ENCODE measurements around the gene BORCS5.

The BORCS5 gene

DNA sequence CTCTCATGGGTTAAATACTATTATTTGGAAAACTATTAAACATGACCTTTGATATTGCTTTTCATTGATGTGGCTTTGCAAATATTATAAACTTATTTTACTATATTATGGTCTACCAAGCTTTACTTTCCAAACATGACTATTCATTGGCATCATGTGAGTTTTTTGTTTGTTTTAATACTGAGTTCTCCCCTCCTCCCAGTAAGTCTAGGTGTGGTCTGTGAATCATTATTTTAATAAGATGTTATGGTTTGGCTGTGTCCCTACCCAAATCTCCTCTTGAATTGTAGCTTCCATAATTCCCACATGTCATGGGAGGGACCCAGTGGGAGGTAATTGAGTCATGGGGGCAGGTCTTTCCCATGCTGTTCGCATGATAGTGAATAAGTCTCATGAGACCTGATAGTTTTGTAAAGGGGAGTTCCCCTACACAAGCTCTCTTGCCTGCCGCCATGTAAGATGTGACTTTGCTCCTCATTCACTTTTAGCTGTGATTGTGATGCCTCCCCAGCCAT, 80.0 kb downstream of the BORCS5 start:
- DNase-seq (ENCODE audit: low read depth) = peak; percentile 52

DNA sequence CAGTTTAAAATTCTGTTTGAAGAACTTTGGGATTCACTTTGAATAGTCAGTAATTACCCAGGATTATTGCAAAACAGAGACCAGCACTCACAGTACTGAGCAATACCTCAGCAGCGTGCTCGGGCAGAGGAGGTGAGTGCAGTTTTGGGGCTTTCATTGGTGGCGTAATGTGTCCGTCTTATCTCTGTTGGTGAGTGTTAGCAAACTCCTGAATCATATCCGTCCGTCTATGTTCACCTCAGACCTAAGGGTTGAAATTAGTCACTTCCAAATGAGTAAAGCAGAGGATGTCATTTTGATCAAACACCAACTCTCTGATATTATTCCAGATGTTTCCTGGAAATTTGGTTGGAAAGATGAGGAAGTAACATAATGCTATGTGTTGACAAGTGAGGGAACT, 82.8 kb downstream of the BORCS5 start:
- DNase-seq (ENCODE audit: low read depth) = no peak

GRCh38 chr12:12440784-12441428, 84.0 kb downstream of the BORCS5 start:
- DNase-seq (ENCODE audit: low read depth) = no peak

DNA sequence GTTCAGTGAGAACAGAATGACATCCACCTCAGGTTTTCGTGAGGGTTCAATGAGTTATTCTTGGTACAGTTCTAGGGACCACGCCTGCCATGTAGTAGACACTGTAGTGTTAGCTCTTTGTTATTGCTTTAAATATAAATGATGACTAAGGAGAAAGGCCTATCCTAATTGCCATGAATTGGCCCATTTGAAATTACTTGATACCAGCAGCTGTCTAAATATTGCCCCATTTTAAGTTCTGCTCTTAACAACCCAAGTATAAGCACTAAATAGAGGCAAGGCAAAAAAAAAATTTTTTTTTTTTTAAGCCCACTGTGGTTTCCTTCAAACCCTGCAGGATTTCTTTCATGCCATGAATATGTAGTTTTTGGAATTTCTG, 84.5 kb downstream of the BORCS5 start:
- no peak for DNase-seq (ENCODE audit: low read depth)

DNA sequence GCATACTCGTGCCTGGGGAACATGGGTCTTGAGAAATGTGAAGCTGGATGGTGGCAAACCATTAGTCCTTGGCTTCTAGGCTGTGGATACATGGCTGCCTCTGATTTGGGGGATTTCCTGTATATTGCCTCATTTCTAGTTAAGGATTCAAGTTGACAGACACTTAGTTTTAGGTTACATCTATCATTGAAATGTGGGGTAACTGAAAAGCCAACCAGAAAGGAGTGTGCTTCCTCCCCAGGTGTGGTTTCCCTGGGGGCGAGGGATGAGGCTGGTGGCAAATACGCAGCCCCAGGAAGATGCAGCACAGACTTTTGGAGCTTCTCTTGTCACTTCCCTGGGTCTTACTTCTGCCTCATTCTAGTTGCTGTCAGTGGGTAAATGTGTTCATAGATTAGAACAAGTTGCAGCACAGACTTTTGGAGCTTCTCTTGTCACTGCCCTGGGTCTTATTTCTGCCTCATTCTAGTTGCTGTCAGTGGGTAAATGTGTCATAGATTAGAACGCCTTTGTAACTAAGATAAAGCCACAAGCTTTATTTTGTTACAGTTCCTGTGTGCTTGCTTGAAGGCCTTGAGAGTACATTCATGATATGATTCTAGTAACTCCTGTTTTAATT, 85.1 kb downstream of the BORCS5 start:
- DNase-seq (ENCODE audit: low read depth) = no peak

DNA sequence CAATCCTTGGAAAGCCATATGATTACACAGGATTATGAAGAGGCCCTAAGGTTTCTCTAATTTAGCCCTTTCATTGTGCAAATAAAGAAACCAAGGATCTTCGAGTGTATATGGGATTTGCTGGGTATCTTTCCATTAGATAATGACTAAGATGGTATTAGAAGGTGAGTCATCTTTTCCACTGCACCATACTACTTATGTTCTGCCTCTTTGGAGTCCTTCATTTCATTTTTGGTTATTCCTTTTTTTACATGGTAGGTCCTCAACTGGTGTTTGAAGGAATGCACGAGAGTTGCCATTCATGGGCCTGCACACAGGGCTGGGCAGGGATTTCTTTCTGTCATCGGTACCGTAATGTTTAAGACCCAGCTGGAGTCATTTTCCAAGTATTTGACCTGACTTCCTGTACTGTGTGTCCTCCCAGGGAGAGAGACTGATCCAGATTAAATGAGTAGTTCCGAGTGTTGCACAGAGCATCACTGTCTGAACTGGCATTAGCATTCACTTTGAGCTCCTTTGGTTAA, 85.7 kb downstream of the BORCS5 start:
- peak; percentile 47 for DNase-seq (ENCODE audit: low read depth)

- peak; percentile 66 for DNase-seq (ENCODE audit: low read depth)
These were observed 86.6 kb downstream of the BORCS5 start for GRCh38 chr12:12443431-12443878.

DNA sequence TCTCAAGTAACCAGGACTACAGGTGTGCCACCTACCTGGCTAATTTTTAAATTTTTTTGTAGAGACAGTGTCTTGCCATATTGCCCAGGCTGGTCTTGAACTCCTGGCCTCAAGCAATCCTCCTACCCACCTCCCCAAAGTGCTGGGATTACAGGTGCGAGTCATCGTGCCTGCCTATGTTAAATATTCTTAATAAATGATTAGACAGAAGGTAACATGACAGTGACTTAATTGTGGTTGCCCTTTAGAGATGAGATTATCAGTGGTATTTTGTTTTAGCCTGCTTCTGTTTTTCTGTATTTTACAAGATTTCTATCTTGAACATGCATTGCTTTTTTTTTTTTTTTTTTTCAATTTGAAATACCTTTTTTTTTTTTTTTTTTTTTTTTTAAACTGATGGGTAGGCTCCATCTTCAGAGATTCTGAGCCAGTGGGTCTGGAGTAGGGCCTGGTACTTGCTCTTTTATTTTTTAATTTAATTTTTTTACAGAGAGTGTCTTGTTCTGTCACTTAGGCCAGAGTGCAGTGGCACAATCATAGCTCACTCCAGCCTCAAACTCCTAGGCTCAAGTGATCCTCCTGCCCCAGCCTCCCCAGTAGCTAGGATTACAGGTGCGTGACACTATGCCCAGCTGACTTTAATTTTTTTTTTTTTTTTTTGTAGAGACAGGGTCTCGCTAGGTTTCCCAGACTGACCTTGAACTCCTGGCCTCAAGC, 88.4 kb downstream of the BORCS5 start:
- DNase-seq (ENCODE audit: low read depth) = no peak

DNA sequence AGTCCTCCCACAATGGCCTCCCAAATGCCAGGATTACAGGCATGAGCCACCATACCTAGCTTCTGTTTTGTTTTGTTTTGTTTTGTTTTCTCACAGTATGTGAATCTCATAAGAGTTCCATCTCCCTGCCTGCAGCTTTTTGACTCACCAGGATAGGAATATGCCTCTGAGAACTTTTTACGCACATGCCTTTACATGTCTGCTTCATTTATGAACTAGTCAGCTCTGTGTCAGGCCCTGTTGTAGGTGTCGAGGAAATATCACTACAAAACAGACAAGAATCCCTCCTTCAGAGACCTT, 89.0 kb downstream of the BORCS5 start:
- no peak for DNase-seq (ENCODE audit: low read depth)

GRCh38 chr12:12446786-12447185, 89.9 kb downstream of the BORCS5 start:
- no peak for DNase-seq (ENCODE audit: low read depth)

DNA sequence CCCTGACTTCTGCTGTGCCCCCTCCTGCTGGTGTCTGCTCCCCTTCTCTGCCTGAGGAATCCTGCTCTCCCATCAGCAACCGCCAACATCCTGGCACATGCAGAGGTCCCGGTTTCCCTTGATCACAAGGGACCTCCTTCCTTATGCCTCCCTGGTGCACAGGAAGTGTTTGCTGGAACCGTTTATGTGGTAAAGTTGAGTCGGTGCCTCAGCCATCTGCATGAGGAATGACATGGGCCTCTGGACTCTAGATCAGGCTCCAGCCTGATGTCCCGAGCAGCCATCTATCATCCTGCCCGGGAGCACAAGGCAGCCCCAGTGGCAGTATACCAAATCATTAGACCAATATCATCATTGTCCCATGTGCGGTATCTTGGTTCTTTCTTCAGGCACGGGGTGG, 90.4 kb downstream of the BORCS5 start:
- DNase-seq (ENCODE audit: low read depth) = no peak

DNA sequence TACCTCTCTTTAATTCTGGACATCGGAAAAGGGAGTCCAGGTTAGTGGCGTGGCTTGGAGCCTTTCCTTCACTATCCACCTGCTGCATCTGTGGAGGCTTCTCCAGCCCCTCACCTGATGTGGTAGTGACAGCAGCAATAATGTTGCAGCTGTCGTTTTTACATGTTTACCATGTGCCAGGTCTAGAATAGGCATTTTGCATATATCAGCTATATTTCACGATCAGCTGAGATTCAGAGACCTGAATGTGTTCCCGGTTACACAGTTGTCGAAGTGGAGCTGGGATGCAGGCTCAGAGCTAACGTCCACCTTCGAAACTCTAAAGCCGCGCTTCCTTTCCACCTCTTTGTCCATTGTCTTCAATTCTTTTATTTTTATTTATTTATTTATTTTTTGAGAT, 91.0 kb downstream of the BORCS5 start:
- DNase-seq (ENCODE audit: low read depth) = no peak

GRCh38 chr12:12449533-12450025, 92.7 kb downstream of the BORCS5 start:
- no peak for DNase-seq (ENCODE audit: low read depth)

DNA sequence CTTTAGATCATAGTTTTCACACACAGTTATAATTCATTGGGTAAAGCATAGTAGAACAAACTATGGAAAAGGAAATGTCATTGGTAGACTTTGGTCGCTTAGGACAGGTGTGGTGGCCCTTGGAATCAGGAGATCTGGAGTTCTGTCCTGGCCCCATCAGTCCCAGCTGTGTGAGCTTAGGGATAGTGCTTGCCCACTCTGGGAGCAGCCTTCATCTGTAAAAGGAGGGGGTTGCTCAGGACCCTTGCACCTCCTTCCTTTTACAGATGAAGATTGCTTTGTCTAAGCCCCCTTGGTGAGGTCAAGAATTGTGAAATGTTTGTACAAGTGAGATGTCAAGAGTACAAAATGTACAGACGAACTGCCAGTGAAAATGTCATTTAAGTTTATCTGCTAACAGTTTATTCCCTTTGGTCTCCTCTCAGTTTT, 93.2 kb downstream of the BORCS5 start:
- DNase-seq (ENCODE audit: low read depth) = no peak

GRCh38 chr12:12451098-12451497, 94.2 kb downstream of the BORCS5 start:
- DNase-seq (ENCODE audit: low read depth) = no peak

- no peak for DNase-seq (ENCODE audit: low read depth)
These were observed 95.5 kb downstream of the BORCS5 start for GRCh38 chr12:12452326-12452902.

DNA sequence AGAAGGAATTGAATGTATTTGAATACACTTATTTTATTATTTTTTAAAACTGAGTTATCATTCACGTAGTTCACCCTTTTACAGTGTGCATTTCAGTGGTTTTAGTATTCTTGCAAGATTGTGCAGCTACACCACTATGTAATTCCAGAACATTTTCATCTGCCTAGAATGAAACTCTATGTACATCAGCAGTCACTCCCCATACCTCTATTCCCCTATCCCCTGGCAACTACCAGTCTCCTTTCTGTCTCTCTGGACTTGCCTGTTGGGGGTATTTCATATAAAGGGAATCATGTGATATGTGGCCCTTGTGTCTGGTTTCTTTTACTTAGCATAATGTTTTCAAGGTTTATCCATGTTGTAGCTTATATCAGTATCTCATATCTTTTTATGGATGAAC, 96.8 kb downstream of the BORCS5 start:
- no peak for DNase-seq (ENCODE audit: low read depth)

DNA sequence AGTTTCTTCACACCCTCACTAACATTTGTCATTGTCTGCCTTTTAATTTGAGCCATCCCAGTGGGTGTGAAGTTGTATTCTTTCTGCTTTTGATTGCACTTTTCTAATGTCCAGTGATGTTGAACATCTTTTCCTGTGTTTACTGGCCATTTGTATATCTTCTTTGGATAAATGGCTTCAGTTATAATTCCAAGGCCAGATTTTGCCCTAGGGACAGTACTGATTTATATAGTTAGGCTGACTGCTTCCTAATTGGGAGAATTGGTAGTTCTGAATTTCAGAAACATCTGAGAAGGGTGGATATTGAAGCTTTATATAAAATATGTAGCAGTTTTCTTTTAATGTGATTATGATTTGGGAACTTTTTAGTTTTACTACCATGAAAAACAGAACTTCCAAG, 97.4 kb downstream of the BORCS5 start:
- DNase-seq (ENCODE audit: low read depth) = no peak

GRCh38 chr12:12456637-12457036, 99.8 kb downstream of the BORCS5 start:
- DNase-seq (ENCODE audit: low read depth) = peak; percentile 57

GRCh38 chr12:12460935-12461922, 104.4 kb downstream of the BORCS5 start:
- DNase-seq (ENCODE audit: low read depth) = no peak

DNA sequence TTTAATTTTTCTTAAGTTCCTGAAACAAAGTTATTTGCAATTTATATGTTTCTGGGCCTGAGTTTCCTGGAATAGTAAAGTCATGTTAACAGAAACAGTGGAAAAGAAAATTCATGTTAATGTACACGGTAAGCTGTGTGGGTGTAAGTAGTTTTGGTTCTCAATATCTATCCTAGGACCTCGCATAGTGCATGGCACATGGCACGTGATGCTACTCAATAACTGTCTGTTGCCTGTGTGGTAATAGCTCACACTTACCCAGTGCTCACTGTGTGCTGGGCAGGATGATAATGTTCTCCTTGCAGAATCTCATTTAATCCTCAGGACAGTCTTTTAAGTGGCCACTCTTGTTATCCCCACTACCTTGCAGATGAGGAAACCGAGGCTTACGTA, 105.0 kb downstream of the BORCS5 start:
- no peak for DNase-seq (ENCODE audit: low read depth)

All from stromal cell of bone marrow (primary cell).